Psoas muscle (tissue), 8 donors: ENCODE data around the gene FCRL4. TPM values are rescaled to one million over a fixed set of nuclear protein-coding genes. Genes with fewer than 3 reads are reported as not detected.

Source experiments
- ATAC-seq, 4 donors: fragments of 200-7000 bp; cut with Tn5 transposase; one replicate each; pipeline ENCODE4 v1.9.1; 2020; ENCODE audit warnings: moderate library complexity in 3 of 4, mild to moderate bottlenecking in 2 of 4
- DNase-seq, 2 donors: peaks; one replicate each; pipeline ENCODE4 v3.0.0-alpha.2; 2020
- H3K27ac ChIP-seq: fragments of 200-600 bp; one replicate; pipeline ENCODE4 v1.8.0; 2022
- H3K27me3 ChIP-seq, 3 donors: fragments of 200-600 bp in 1 of 3; one replicate each; pipeline versions ENCODE4 v1.6.1 to v1.8.0; 2013 to 2022; ENCODE audit warnings: low read length in 2 of 3, mild to moderate bottlenecking in 2 of 3, moderate library complexity in 1 of 3; ENCODE audit not compliant: insufficient read depth in 3 of 3
- H3K36me3 ChIP-seq, 2 donors: fragments of 200-600 bp in 1 of 2; one replicate each; pipeline versions ENCODE4 v1.6.1 to v1.8.0; 2013 to 2022; ENCODE audit warnings: low read depth in 1 of 2, mild to moderate bottlenecking in 1 of 2, moderate library complexity in 1 of 2; ENCODE audit not compliant: insufficient read depth in 1 of 2
- H3K4me1 ChIP-seq: fragments of 200-600 bp; one replicate; pipeline ENCODE4 v1.8.0; 2022
- H3K4me3 ChIP-seq: fragments of 200-600 bp; one replicate; pipeline ENCODE4 v1.8.0; 2022; ENCODE audit warnings: mild to moderate bottlenecking
- H3K9me3 ChIP-seq: fragments of 200-600 bp; one replicate; pipeline ENCODE4 v1.8.0; 2022
- WGBS, 3 donors: extraction: QIAGEN DNeasy Blood & Tissue Kit; methylation state at CpG; one replicate each; pipeline versions ENCODE4 v1.1.6 to v1.1.7; 2013; 5-methylcytosine and 5-hydroxymethylcytosine counted together
- intact Hi-C, 2 donors: fragments of 100-400 bp; cut with DNase I; formaldehyde crosslinking; loops; one replicate each; pipeline versions ENCODE4 v1.11.0 to v1.14.2; 2022
- long read RNA-seq, 2 donors: library from polyadenylated mRNA; unstranded; transcript quantifications; one replicate each; pipeline ENCODE4 v2.0.0, GENCODE V29; 2021
- polyA plus RNA-seq, 3 donors: library from polyadenylated mRNA; stranded (reverse); fragments of 200-250 nt; gene quantifications; one replicate each; pipeline ENCODE4 v1.2.3, GENCODE V29; 2013
- total RNA-seq, 4 donors: library from RNA; stranded (reverse); fragmentation: NEBNext Ultra II Directional in 2 of 4; extraction: Animal tissue kit (Norgen Biotek cat#: 25700) in 2 of 4; gene quantifications; one replicate each; pipeline versions ENCODE4 v1.2.1 to v1.2.4, GENCODE V29; 2021 to 2023
- TF ChIP-seq, protein P1 (sequence below): fragments of 200-600 bp; IDR thresholded peaks from one replicate; pipeline ENCODE4 v1.8.0; 2022; ENCODE audit warnings: antibody characterized with exemption
- donor health status: healthy with polysubstance abuse.
- donor health status: DM: no; HTN: no; CAD: no; lungs with moderate emphysema.
- donor health status: Bipolar disorder and iron deficiency.
- donor health status: healthy.
- donor health status: DM: yes; HTN: yes; CAD: no.
- donor health status: DM: no; HTN: no; CAD: no.
- donor health status: DM: no; HTN: no; CAD: no.
- donor health status: DM: yes; HTN: yes; CAD: no.

Gene FCRL4
- total RNA-seq: not detected
- not detected for polyA plus RNA-seq
- long read RNA-seq, donor 1: 0 reads
- long read RNA-seq, donor 2: 0 reads

DNA sequence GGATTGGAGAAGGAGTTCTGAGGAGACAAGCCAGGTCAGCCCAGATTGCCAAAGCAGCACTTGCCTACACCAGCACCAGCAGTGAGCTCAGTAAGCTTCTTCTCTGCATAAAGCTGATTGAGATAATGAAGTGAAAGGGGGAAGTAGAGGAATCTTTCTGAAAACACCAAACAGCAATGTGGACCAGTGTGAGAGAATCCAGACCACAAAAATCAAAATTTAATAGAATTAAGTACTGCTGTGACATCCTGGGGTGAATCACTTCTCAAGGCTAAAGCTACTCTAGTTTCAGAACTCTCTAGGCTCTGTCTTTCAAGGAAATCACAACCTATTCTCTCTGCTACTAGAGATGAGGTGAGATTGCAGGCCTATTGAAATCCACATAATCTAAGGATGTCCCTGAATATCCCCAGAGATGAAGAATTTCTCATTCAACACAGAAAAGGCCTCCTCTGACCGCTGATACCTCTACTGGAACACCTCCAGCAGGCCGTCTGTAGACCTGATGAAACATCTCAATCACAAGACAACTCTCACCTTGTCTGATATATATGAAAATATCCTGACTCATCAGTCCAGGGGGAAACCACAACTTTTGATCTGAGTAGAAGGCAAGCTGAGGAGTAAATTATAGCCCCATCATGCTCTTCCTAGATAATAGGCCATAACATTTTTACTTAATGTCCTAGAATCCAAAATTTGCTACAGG lies at the start of gene FCRL4:
Gene FCRL4, minus strand, starts transcription at position 127 of the 709 bp plus-strand sequence. CDS start 141 bp downstream, outside the sequence.
- H3K9me3 ChIP-seq: no peaks in the 10 kb centered on the region
- 71 to 82% (median 76%) methylated on average over 2 of the region's 2 CpGs for WGBS, 3 donors
- H3K4me3 ChIP-seq: no peak within 1 kb of the TSS
- H3K27me3 ChIP-seq: no peaks in the 10 kb centered on the region
- intact Hi-C loops: no loop called here
- H3K27ac ChIP-seq: no peak within 1 kb of the TSS
- no peaks in the 10 kb centered on the region for H3K36me3 ChIP-seq
- ATAC-seq (no peak), DNase-seq (no peak)
- no peaks in the 10 kb centered on the region for H3K4me1 ChIP-seq
- TF ChIP-seq, protein P1, sequence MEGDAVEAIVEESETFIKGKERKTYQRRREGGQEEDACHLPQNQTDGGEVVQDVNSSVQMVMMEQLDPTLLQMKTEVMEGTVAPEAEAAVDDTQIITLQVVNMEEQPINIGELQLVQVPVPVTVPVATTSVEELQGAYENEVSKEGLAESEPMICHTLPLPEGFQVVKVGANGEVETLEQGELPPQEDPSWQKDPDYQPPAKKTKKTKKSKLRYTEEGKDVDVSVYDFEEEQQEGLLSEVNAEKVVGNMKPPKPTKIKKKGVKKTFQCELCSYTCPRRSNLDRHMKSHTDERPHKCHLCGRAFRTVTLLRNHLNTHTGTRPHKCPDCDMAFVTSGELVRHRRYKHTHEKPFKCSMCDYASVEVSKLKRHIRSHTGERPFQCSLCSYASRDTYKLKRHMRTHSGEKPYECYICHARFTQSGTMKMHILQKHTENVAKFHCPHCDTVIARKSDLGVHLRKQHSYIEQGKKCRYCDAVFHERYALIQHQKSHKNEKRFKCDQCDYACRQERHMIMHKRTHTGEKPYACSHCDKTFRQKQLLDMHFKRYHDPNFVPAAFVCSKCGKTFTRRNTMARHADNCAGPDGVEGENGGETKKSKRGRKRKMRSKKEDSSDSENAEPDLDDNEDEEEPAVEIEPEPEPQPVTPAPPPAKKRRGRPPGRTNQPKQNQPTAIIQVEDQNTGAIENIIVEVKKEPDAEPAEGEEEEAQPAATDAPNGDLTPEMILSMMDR: no peak

DNA sequence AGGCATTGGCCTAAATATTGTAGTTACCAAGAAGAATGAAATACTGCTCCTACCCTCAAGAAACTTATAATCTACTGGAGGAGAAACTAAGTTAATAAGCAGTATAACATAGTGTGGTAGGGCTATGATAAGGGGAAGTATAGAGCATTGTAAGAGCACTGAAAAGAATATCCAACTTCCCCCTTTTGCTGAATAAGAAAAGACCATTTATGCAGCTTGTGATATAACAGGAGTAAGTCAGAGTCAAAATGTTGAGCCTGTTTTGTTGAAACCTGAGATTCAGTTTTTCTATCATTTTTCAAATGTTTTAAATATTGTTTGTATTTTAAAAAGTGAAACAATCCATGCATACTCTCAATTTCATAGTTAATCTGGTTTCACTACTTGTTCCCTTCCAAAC lies 48.3 kb upstream of the FCRL4 start:
- DNase-seq (no peak), ATAC-seq (no peak)
- TF ChIP-seq, protein P1: no peak
- intact Hi-C loops: no loop called here
- Histone ChIP-seq H3K9me3 (no peaks in the 10 kb centered on the region), H3K4me3 (no peak overlapping the region), H3K27me3 (no peaks in the 10 kb centered on the region), H3K4me1 (no peaks in the 10 kb centered on the region), H3K27ac (no peak overlapping the region), H3K36me3 (no peaks in the 10 kb centered on the region)

DNA sequence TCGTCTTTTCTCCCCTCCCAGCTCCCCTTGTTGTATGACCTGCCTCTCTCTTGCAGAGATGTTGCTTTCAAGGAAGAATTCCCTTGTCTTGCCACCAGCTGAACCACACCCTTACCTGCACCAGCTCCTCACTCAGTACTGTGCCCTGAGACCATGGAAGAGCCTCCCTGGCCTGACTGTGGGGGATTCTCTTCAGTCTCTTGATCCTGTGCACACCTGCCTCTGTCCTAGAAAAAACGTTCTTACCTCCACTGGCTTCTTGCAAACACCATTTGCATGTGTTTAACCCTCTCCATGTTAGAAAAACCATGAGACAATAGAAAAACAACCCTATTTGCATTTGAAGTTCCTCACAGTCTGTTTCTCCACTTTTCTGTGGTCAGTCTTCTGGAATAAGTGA lies 43.3 kb upstream of the FCRL4 start:
- TF ChIP-seq, protein P1: no peak
- H3K27me3 ChIP-seq: no peaks in the 10 kb centered on the region
- WGBS, 3 donors: 19 to 30% (median 21%) methylated on average over 2 of the region's 2 CpGs
- H3K27ac ChIP-seq: no peak overlapping the region
- DNase-seq (no peak), ATAC-seq (no peak)
- H3K4me3 ChIP-seq: no peak overlapping the region
- H3K9me3 ChIP-seq: no peaks in the 10 kb centered on the region
- no peaks in the 10 kb centered on the region for H3K36me3 ChIP-seq
- H3K4me1 ChIP-seq: no peaks in the 10 kb centered on the region
- intact Hi-C loops: no loop called here

DNA sequence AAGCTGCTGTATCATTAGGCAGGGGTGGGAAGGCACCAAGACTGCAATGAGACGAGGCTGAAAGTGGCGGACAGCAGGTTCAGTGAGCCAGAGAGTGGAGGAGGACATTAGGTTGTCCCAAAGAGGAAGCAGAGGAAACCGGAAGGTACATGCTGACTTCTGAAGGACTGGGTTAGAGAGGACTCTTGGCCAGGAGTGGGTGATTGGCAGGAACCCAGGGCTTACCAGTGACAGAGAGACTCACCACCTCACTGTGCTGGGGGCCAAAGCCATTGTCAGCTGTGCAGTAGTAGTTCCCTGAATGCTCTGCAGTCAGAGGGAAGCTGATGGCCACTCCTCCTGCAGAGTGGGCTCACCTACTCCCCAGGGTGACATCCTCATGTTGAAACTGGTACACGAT lies 41.9 kb upstream of the FCRL4 start:
- Histone ChIP-seq H3K27me3 (no peaks in the 10 kb centered on the region), H3K27ac (no peak overlapping the region), H3K9me3 (no peaks in the 10 kb centered on the region), H3K4me3 (no peak overlapping the region), H3K4me1 (no peaks in the 10 kb centered on the region), H3K36me3 (no peaks in the 10 kb centered on the region)
- TF ChIP-seq, protein P1: no peak
- WGBS, 3 donors: 38 to 49% (median 46%) methylated on average over 4 of the region's 4 CpGs
- intact Hi-C loops: no loop called here
- no peak for DNase-seq
- ATAC-seq: no peak

DNA sequence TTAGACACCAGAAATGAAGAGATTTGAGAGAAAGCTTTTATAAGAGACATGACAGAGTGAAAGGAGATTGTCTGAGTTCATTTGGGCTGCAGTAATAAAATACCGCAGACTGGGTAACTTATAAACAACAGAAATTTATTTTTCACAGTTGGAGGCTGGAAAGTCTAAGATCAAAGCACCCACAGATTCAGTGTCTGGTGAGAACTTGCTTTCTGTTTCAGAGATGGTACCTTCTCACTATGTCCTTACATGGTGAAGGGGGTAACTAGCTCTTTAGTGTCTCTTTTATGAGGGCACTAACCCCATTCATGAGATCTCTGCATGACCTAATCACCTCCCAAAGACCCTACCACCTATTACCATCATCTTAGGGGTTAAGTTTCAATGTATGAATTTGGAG lies 30.9 kb upstream of the FCRL4 start:
- Histone ChIP-seq H3K4me3 (no peak overlapping the region), H3K27ac (no peak overlapping the region), H3K36me3 (no peaks in the 10 kb centered on the region), H3K27me3 (no peaks in the 10 kb centered on the region), H3K4me1 (no peaks in the 10 kb centered on the region), H3K9me3 (no peaks in the 10 kb centered on the region)
- intact Hi-C loops: no loop called here
- TF ChIP-seq, protein P1: no peak
- DNase-seq (no peak), ATAC-seq (no peak)
- 83 to 94% (median 92%) methylated on average over 1 of the region's 1 CpG for WGBS, 3 donors
